HG03139 (cell line): ENCODE data around the gene FAM114A2.

Experiments
- ATAC-seq: cut with Tn5 transposase; IDR thresholded peaks from one replicate; pipeline ENCODE4 v1.9.1; 2021; ENCODE audit not compliant: unreplicated experiment

The FAM114A2 gene

GRCh38 chr5:153952057-153952456 is 86.7 kb downstream of the FAM114A2 start:
- no peak for ATAC-seq

GRCh38 chr5:153941265-153941664 is 97.4 kb downstream of the FAM114A2 start:
- ATAC-seq: no peak
